H1 (cell line): ENCODE data around the gene FGD5. TPM values are rescaled to one million over a fixed set of nuclear protein-coding genes. Genes with fewer than 3 reads are reported as not detected.

Experiments used
- BCL11A ChIP-seq, 2 experiments: IDR thresholded peaks; one replicate each; pipeline ENCODE4 v1.6.1; 2011; ENCODE audit warnings: low read depth in 2 of 2, low read length in 2 of 2, mild to moderate bottlenecking in 2 of 2
- CTCF ChIP-seq, 3 experiments: IDR thresholded peaks; 1 replicate in 2 of 3; 2 replicates in 1 of 3; pipeline versions ENCODE4 v1.5.1 to v1.6.1; 2011; ENCODE audit warnings: low read length in 3 of 3, mild to moderate bottlenecking in 3 of 3, inconsistent platforms in 2 of 3, low read depth in 1 of 3, moderate library complexity in 1 of 3; ENCODE audit not compliant: insufficient read depth in 1 of 3; ENCODE audit errors: control extremely low read depth in 1 of 3
- KDM1A ChIP-seq: fragments of 200-600, 300-600 bp; sonication (generic); IDR thresholded peaks from 2 replicates; pipeline ENCODE4 v1.7.1; 2016; ENCODE audit warnings: mild to moderate bottlenecking, low read length, borderline replicate concordance
- NANOG ChIP-seq: IDR thresholded peaks from 2 replicates; pipeline ENCODE4 v1.6.1; 2011; ENCODE audit warnings: low read length, low read depth, mild to moderate bottlenecking, inconsistent platforms; ENCODE audit not compliant: insufficient read depth, poor library complexity, severe bottlenecking
- POLR2AphosphoS5 ChIP-seq: IDR thresholded peaks from 2 replicates; pipeline ENCODE4 v1.6.1; 2011; ENCODE audit warnings: low read depth, low read length
- SP1 ChIP-seq: IDR thresholded peaks from 2 replicates; pipeline ENCODE4 v1.6.1; 2011; ENCODE audit warnings: low read depth, low read length
- SUZ12 ChIP-seq: fragments of 200-600 bp; sonication (generic); IDR thresholded peaks from 2 replicates; pipeline ENCODE4 v1.6.1; 2012; ENCODE audit warnings: mild to moderate bottlenecking, inconsistent platforms, low read length, moderate library complexity, mixed read lengths
- polyA plus RNA-seq, 7 experiments: library from polyadenylated mRNA; depleted of rRNA in 3 of 7; stranded (reverse) in 5 of 7; unstranded in 2 of 7; fragments of >200 nt in 5 of 7; fragments of 200-250 nt in 2 of 7; gene quantifications; 1 replicate in 5 of 7; 2 replicates in 1 of 7; 4 replicates in 1 of 7; pipeline versions ENCODE4 v1.2.1 to v1.2.3, GENCODE V29; 2011 to 2013; ENCODE audit warnings: missing spikeins in 2 of 7, mixed read lengths in 2 of 7
- total RNA-seq: library from RNA; stranded (reverse); fragmentation: NEBNext Ultra II Directional; extraction: Animal tissue kit (Norgen Biotek cat#: 25700); gene quantifications from 2 replicates; pipeline ENCODE4 v1.2.1, GENCODE V29; 2021

Gene FGD5
- total and polyA plus RNA-seq, 2 of the 8 experiments (the other 6 are each of a cell fraction or from before 2014, with no cell fraction given): 4.7 to 14.3 TPM

- TF ChIP-seq CTCF (IDR thresholded peaks at IDR 0.05; ENCODE audit: control extremely low read depth in 1 of 3, insufficient read depth in 1 of 3, low read depth in 1 of 3, low read length in 3 of 3) (no peak), NANOG (no peak), SP1 (no peak), KDM1A (no peak), POLR2AphosphoS5 (no peak), SUZ12 (no peak), BCL11A (IDR thresholded peaks at IDR 0.05; ENCODE audit: low read depth in 2 of 2, low read length in 2 of 2) (no peak)
Measured at GRCh38 chr3:14959359-14959943, 140.7 kb downstream of the FGD5 start (continued).
